Measurements from ENCODE around the gene COL23A1.

COL23A1 gene

GRCh38 chr5:178271726-178272479 lies 318.3 kb downstream of the COL23A1 start:
- no peak overlapping the region for H3K4me3 ChIP-seq (replicated peaks; ENCODE audit: low read depth, low read length)
- no peak for DNase-seq (ENCODE audit: low read depth)
- TF ChIP-seq CTCF (IDR thresholded peaks at IDR 0.05; ENCODE audit: low read length, missing control alignments), result no peak

- TF ChIP-seq CTCF (IDR thresholded peaks at IDR 0.05; ENCODE audit: low read length, missing control alignments), result no peak
- no peak for DNase-seq (ENCODE audit: low read depth)
- H3K4me3 ChIP-seq (replicated peaks; ENCODE audit: low read depth, low read length), result no peak overlapping the region
Measured at GRCh38 chr5:178271231-178271630, 319.0 kb downstream of the COL23A1 start.

- no peak for DNase-seq (ENCODE audit: low read depth)
- no peak for TF ChIP-seq CTCF (IDR thresholded peaks at IDR 0.05; ENCODE audit: low read length, missing control alignments)
- no peak overlapping the region for H3K4me3 ChIP-seq (replicated peaks; ENCODE audit: low read depth, low read length)
Measured at GRCh38 chr5:178269499-178269898, 320.7 kb downstream of the COL23A1 start.

- DNase-seq (ENCODE audit: low read depth), result no peak
- TF ChIP-seq CTCF (IDR thresholded peaks at IDR 0.05; ENCODE audit: low read length, missing control alignments), result no peak
- H3K4me3 ChIP-seq (replicated peaks; ENCODE audit: low read depth, low read length), result no peak overlapping the region
Measured at GRCh38 chr5:178267876-178268275, 322.3 kb downstream of the COL23A1 start.

- no peak for DNase-seq (ENCODE audit: low read depth)
- no peak for TF ChIP-seq CTCF (IDR thresholded peaks at IDR 0.05; ENCODE audit: low read length, missing control alignments)
- no peak overlapping the region for H3K4me3 ChIP-seq (replicated peaks; ENCODE audit: low read depth, low read length)
Measured at GRCh38 chr5:178267245-178267644, 322.9 kb downstream of the COL23A1 start.

GRCh38 chr5:178266581-178266980 lies 323.6 kb downstream of the COL23A1 start:
- TF ChIP-seq CTCF (IDR thresholded peaks at IDR 0.05; ENCODE audit: low read length, missing control alignments), result no peak
- no peak for DNase-seq (ENCODE audit: low read depth)
- H3K4me3 ChIP-seq (replicated peaks; ENCODE audit: low read depth, low read length), result no peak overlapping the region

GRCh38 chr5:178265746-178266145 lies 324.4 kb downstream of the COL23A1 start:
- TF ChIP-seq CTCF (IDR thresholded peaks at IDR 0.05; ENCODE audit: low read length, missing control alignments), result no peak
- no peak for DNase-seq (ENCODE audit: low read depth)
- no peak overlapping the region for H3K4me3 ChIP-seq (replicated peaks; ENCODE audit: low read depth, low read length)

Measured in fibroblast of pulmonary artery (primary cell).